GM21529 (cell line): ENCODE results near the gene NUDT22.
A peak's percentile ranks its signal among the peaks of the same experiment; 100 is the strongest.

Experiments used
- ATAC-seq: cut with Tn5 transposase; IDR thresholded peaks from one replicate; pipeline ENCODE4 v1.9.1; 2021; ENCODE audit not compliant: unreplicated experiment

NUDT22 gene

GRCh38 chr11:64241241-64241490, 15.1 kb downstream of the NUDT22 start:
- peak; percentile 58 for ATAC-seq

- ATAC-seq = peak; percentile 4
These were observed 15.7 kb downstream of the NUDT22 start for GRCh38 chr11:64241491-64242374.

GRCh38 chr11:64243236-64243854, 17.3 kb downstream of the NUDT22 start:
- ATAC-seq = no peak

- no peak for ATAC-seq
These were observed 18.0 kb downstream of the NUDT22 start for GRCh38 chr11:64244107-64244506.

- ATAC-seq = no peak
These were observed 18.9 kb downstream of the NUDT22 start for GRCh38 chr11:64244966-64245365.

- no peak for ATAC-seq
These were observed 19.3 kb downstream of the NUDT22 start for GRCh38 chr11:64245401-64245796.

- ATAC-seq = no peak
These were observed 19.9 kb downstream of the NUDT22 start for GRCh38 chr11:64245797-64246620.

- ATAC-seq = peak; percentile 3
These were observed 20.5 kb downstream of the NUDT22 start for GRCh38 chr11:64246621-64246870.

- ATAC-seq = peak; percentile 34
These were observed 21.0 kb downstream of the NUDT22 start, which contains the start of gene PPP1R14B for GRCh38 chr11:64246871-64247728. Gene PPP1R14B, minus strand, starts transcription at chr11:64246943. Its CDS starts 270 bp downstream, at chr11:64246673.

- no peak for ATAC-seq
These were observed 21.9 kb downstream of the NUDT22 start for GRCh38 chr11:64247729-64248531.

GRCh38 chr11:64248578-64248977, 22.5 kb downstream of the NUDT22 start:
- ATAC-seq = no peak

- no peak for ATAC-seq
These were observed 23.0 kb downstream of the NUDT22 start for GRCh38 chr11:64249038-64249437.

GRCh38 chr11:64249563-64250414, 23.7 kb downstream of the NUDT22 start:
- ATAC-seq = no peak

- no peak for ATAC-seq
These were observed 24.4 kb downstream of the NUDT22 start for GRCh38 chr11:64250415-64251015.

GRCh38 chr11:64251016-64251752, 25.1 kb downstream of the NUDT22 start, which contains the start of gene PLCB3:
Gene PLCB3, plus strand, starts transcription at chr11:64251530. Its CDS starts 120 bp downstream, at chr11:64251650.
- peak; percentile 43 for ATAC-seq

- no peak for ATAC-seq
These were observed 25.6 kb downstream of the NUDT22 start for GRCh38 chr11:64251753-64252002.

- no peak for ATAC-seq
These were observed 26.2 kb downstream of the NUDT22 start for GRCh38 chr11:64252003-64252872.
